Measurements from ENCODE around the gene SCG2.

GRCh38 chr2:223591596-223591995 is 10.6 kb downstream of the SCG2 start:
- TF ChIP-seq TAF1 (IDR thresholded peaks at IDR 0.05; ENCODE audit: borderline replicate concordance, insufficient read depth, low read length) (no peak), REST (IDR thresholded peaks at IDR 0.05; ENCODE audit: insufficient read depth in 1 of 2, low read depth in 2 of 2, low read length in 2 of 2) (no peak), POLR2AphosphoS5 (IDR thresholded peaks at IDR 0.05; ENCODE audit: low read depth, low read length) (no peak), SIN3A (IDR thresholded peaks at IDR 0.05; ENCODE audit: borderline replicate concordance, insufficient read depth, low read length) (no peak), FOXP2 (optimal IDR thresholded peaks at IDR 0.05; ENCODE audit: borderline replicate concordance, extremely low read depth, extremely low read length, insufficient read depth) (no peak)

Measured in PFSK-1 (cell line).